ENCODE results near the gene PTPRE.

PTPRE gene

GRCh38 chr10:127937915-127938463 is 31.1 kb downstream of the PTPRE start:
- H3K27ac ChIP-seq: no peak overlapping the region

GRCh38 chr10:127939786-127940330 is 33.0 kb downstream of the PTPRE start:
- no peak overlapping the region for H3K27ac ChIP-seq
- H2AFZ ChIP-seq: no peak overlapping the region
- no peaks in the 10 kb centered on the region for H3K4me1 ChIP-seq
- H3K36me3 ChIP-seq (ENCODE audit: control insufficient read depth, insufficient read depth, low read length): no peaks in the 10 kb centered on the region
- H3K9me3 ChIP-seq (ENCODE audit: control insufficient read depth, low read length): no peaks in the 10 kb centered on the region
- no peak overlapping the region for H3K4me2 ChIP-seq (ENCODE audit: low read length)
- H3K4me3 ChIP-seq (ENCODE audit: low read depth, low read length): no peak overlapping the region
- no peak overlapping the region for H3K9ac ChIP-seq
- no peak for TF ChIP-seq CTCF (IDR thresholded peaks at IDR 0.05)
- H3K27me3 ChIP-seq (ENCODE audit: control insufficient read depth, insufficient read depth, low read length): no peaks in the 10 kb centered on the region
- no peaks in the 10 kb centered on the region for H3K79me2 ChIP-seq

More at GRCh38 chr10:127937915-127938463, 31.1 kb downstream of the PTPRE start:
- Histone ChIP-seq H3K4me1 (no peaks in the 10 kb centered on the region), H3K9ac (no peak overlapping the region), H3K4me2 (ENCODE audit: low read length) (no peak overlapping the region), H3K79me2 (no peaks in the 10 kb centered on the region), H3K9me3 (ENCODE audit: control insufficient read depth, low read length) (no peaks in the 10 kb centered on the region), H3K4me3 (ENCODE audit: low read depth, low read length) (no peak overlapping the region), H3K36me3 (ENCODE audit: control insufficient read depth, insufficient read depth, low read length) (no peaks in the 10 kb centered on the region), H2AFZ (no peak overlapping the region), H3K27me3 (ENCODE audit: control insufficient read depth, insufficient read depth, low read length) (no peaks in the 10 kb centered on the region)
- TF ChIP-seq CTCF (IDR thresholded peaks at IDR 0.05): no peak

- Histone ChIP-seq H3K79me2 (no peaks in the 10 kb centered on the region), H3K36me3 (ENCODE audit: control insufficient read depth, insufficient read depth, low read length) (no peaks in the 10 kb centered on the region), H3K9ac (no peak overlapping the region), H3K27me3 (ENCODE audit: control insufficient read depth, insufficient read depth, low read length) (no peaks in the 10 kb centered on the region), H3K27ac (no peak overlapping the region), H3K4me3 (ENCODE audit: low read depth, low read length) (no peak overlapping the region), H3K4me2 (ENCODE audit: low read length) (no peak overlapping the region), H3K9me3 (ENCODE audit: control insufficient read depth, low read length) (no peaks in the 10 kb centered on the region), H2AFZ (no peak overlapping the region), H3K4me1 (no peaks in the 10 kb centered on the region)
- TF ChIP-seq CTCF (IDR thresholded peaks at IDR 0.05): no peak
Measured at GRCh38 chr10:127940866-127941640, 34.1 kb downstream of the PTPRE start.

- H3K9me3 ChIP-seq (ENCODE audit: control insufficient read depth, low read length): no peaks in the 10 kb centered on the region
- H3K4me3 ChIP-seq (ENCODE audit: low read depth, low read length): no peak overlapping the region
- H3K36me3 ChIP-seq (ENCODE audit: control insufficient read depth, insufficient read depth, low read length): no peaks in the 10 kb centered on the region
- no peak overlapping the region for H3K27ac ChIP-seq
- H3K4me1 ChIP-seq: no peaks in the 10 kb centered on the region
- H3K79me2 ChIP-seq: no peaks in the 10 kb centered on the region
- no peak for TF ChIP-seq CTCF (IDR thresholded peaks at IDR 0.05)
- H2AFZ ChIP-seq: no peak overlapping the region
- no peak overlapping the region for H3K9ac ChIP-seq
- H3K4me2 ChIP-seq (ENCODE audit: low read length): no peak overlapping the region
- H3K27me3 ChIP-seq (ENCODE audit: control insufficient read depth, insufficient read depth, low read length): no peaks in the 10 kb centered on the region
Measured at GRCh38 chr10:127942811-127943210, 35.9 kb downstream of the PTPRE start.

Data from parathyroid adenoma (tissue), 2 donors.